Endodermal cell (in vitro differentiated cells): ENCODE measurements around the gene TMEM134. TPM values are rescaled to one million over a fixed set of nuclear protein-coding genes. Genes with fewer than 3 reads are reported as not detected.

Experiments
- DNase-seq: peaks from one replicate; pipeline ENCODE4 v3.0.0-alpha.2; 2017
- H3K27ac ChIP-seq: 2 replicates; pipeline ENCODE4 v1.5.1; 2013; ENCODE audit warnings: mild to moderate bottlenecking, low read depth, low read length, moderate library complexity
- H3K27me3 ChIP-seq: 2 replicates; pipeline ENCODE4 v1.6.1; 2013; ENCODE audit warnings: mild to moderate bottlenecking, low read length, moderate library complexity; ENCODE audit not compliant: insufficient read depth, control insufficient read depth, poor library complexity, severe bottlenecking
- H3K36me3 ChIP-seq: 2 replicates; pipeline ENCODE4 v1.7.0; 2013; ENCODE audit warnings: mild to moderate bottlenecking, low read length, moderate library complexity; ENCODE audit not compliant: control insufficient read depth, insufficient read depth
- H3K4me1 ChIP-seq: one replicate; pipeline ENCODE4 v1.7.0; 2013; ENCODE audit warnings: low read length; ENCODE audit not compliant: control insufficient read depth, insufficient read depth
- H3K4me3 ChIP-seq: 2 replicates; pipeline ENCODE4 v1.5.1; 2013; ENCODE audit warnings: mild to moderate bottlenecking, low read length, moderate library complexity
- H3K9ac ChIP-seq: 2 replicates; pipeline ENCODE4 v1.6.1; 2013; ENCODE audit warnings: mild to moderate bottlenecking, low read length, moderate library complexity; ENCODE audit not compliant: poor library complexity, severe bottlenecking; ENCODE audit errors: extremely low read depth
- H3K9me3 ChIP-seq: 2 replicates; pipeline ENCODE4 v1.6.1; 2013; ENCODE audit warnings: mild to moderate bottlenecking, low read length, moderate library complexity; ENCODE audit not compliant: control insufficient read depth
- H3K27ac Mint-ChIP-seq: 2 replicates; pipeline ENCODE4 v1.8.0; 2020; ENCODE audit warnings: mixed read lengths
- H3K27me3 Mint-ChIP-seq: 2 replicates; pipeline ENCODE4 v1.8.0; 2021; ENCODE audit warnings: mild to moderate bottlenecking, mixed read lengths; ENCODE audit not compliant: insufficient read depth
- H3K36me3 Mint-ChIP-seq: 2 replicates; pipeline ENCODE4 v1.8.0; 2020; ENCODE audit warnings: low read depth, mixed read lengths
- H3K4me1 Mint-ChIP-seq: 2 replicates; pipeline ENCODE4 v1.8.0; 2020; ENCODE audit warnings: mixed read lengths
- H3K4me3 Mint-ChIP-seq: 2 replicates; pipeline ENCODE4 v1.8.0; 2020; ENCODE audit warnings: mild to moderate bottlenecking, moderate library complexity, mixed read lengths
- H3K9me3 Mint-ChIP-seq: 2 replicates; pipeline ENCODE4 v1.8.0; 2020; ENCODE audit warnings: mild to moderate bottlenecking, mixed read lengths
- WGBS, 2 experiments: methylation state at CpG; one replicate each; pipeline versions ENCODE4 v1.1.5 to v1.1.7; 2013; ENCODE audit warnings: missing lambda C conversion rate in 2 of 2, mixed read lengths in 1 of 2; ENCODE audit not compliant: insufficient coverage in 1 of 2, insufficient read length in 1 of 2; 5-methylcytosine and 5-hydroxymethylcytosine counted together
- total RNA-seq, 2 donors: library from RNA; stranded (reverse); fragmentation: NEBNext Ultra II Directional in 1 of 2; extraction: Animal tissue kit (Norgen Biotek cat#: 25700) in 1 of 2; gene quantifications; 2 replicates in 1 of 2; 3 replicates in 1 of 2; pipeline ENCODE4 v1.2.1, GENCODE V29; 2021
- TF ChIP-seq, protein P1 (sequence below): fragments of 200-600 bp; sonication (generic); conservative IDR thresholded peaks from 2 replicates; pipeline ENCODE4 v1.5.0; 2021; ENCODE audit warnings: antibody characterized with exemption, mild to moderate bottlenecking

TMEM134 gene
- total RNA-seq, 2 donors from 2014 or later = 67.4 to 87.8 TPM

DNA sequence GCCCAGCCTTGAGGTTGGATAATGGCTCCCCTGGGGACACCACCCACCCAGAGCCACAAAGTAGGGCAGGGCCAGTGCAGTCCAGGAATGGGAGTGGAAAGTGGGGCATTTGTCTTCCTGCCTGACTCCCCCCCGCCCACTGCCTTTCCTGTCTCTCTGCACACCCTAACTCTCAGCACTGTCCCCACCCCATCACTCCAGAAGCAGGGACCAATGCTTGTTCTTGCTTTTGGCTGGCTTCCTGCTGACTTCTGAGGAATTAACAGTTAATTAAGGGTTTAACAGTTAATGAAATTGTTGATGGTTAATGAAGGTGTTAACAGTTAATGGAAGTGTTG is 31.4 kb upstream of the TMEM134 start:
- Mint-ChIP-seq H3K27ac (no peak overlapping the region), H3K4me1 (peaks cover 4% of the 10 kb centered on the region), H3K9me3 (no peaks in the 10 kb centered on the region), H3K27me3 (peaks cover 4% of the 10 kb centered on the region), H3K4me3 (no peak overlapping the region), H3K36me3 (peaks cover 28% of the 10 kb centered on the region)
- TF ChIP-seq, protein P1, sequence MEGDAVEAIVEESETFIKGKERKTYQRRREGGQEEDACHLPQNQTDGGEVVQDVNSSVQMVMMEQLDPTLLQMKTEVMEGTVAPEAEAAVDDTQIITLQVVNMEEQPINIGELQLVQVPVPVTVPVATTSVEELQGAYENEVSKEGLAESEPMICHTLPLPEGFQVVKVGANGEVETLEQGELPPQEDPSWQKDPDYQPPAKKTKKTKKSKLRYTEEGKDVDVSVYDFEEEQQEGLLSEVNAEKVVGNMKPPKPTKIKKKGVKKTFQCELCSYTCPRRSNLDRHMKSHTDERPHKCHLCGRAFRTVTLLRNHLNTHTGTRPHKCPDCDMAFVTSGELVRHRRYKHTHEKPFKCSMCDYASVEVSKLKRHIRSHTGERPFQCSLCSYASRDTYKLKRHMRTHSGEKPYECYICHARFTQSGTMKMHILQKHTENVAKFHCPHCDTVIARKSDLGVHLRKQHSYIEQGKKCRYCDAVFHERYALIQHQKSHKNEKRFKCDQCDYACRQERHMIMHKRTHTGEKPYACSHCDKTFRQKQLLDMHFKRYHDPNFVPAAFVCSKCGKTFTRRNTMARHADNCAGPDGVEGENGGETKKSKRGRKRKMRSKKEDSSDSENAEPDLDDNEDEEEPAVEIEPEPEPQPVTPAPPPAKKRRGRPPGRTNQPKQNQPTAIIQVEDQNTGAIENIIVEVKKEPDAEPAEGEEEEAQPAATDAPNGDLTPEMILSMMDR = no peak
- no peak for DNase-seq
- no peaks in the 10 kb centered on the region for H3K9me3 ChIP-seq
- no peaks in the 10 kb centered on the region for H3K27me3 ChIP-seq
- no peak overlapping the region for H3K9ac ChIP-seq
- peaks cover 2% of the 10 kb centered on the region for H3K4me1 ChIP-seq
- WGBS, 2 experiments = 83% methylated on average over 1 of the region's 1 CpG; no CpG with 5 or more reads in 1 of the 2 experiments
- no peak overlapping the region for H3K4me3 ChIP-seq
- peaks cover 27% of the 10 kb centered on the region for H3K36me3 ChIP-seq
- H3K27ac ChIP-seq = no peak overlapping the region

DNA sequence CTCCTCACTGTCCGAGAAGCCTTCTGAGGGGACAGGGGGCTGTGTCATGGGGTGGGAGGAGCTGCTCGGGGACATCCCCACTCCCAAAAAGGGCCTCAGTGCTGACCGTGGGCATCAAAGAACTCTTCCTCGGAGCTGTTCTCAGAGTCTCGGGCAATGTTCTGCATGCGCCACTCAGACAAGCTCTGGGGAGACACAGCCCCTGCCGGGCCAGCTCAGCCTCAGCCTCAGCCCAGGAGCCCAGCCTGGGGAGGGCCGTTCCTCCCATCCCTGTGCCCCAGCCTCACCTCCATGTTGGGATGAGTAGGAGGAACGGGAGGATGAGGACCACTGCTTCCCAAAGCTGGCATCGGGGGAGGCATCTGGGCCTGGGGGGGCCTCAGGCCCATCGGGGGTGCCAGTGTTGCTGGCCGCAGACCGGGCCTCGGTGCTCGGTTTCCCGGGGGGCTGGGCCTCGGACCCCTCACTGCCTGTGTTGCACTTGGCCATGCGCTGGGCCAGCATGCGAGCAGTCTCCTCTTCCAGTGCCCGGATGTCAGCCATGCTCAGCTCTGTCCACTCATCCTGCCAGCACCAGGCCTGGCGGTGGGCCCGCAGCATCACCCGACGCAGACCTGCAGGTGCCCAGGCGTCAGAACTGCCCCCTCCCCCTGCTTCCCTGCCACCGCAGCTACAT is 30.9 kb upstream of the TMEM134 start:
- no peak overlapping the region for H3K4me3 ChIP-seq
- Mint-ChIP-seq H3K27ac (no peak overlapping the region), H3K4me1 (peaks cover 3% of the 10 kb centered on the region), H3K36me3 (peaks cover 28% of the 10 kb centered on the region), H3K27me3 (peaks cover 4% of the 10 kb centered on the region), H3K4me3 (no peak overlapping the region), H3K9me3 (no peaks in the 10 kb centered on the region)
- peaks cover 27% of the 10 kb centered on the region for H3K36me3 ChIP-seq
- no peaks in the 10 kb centered on the region for H3K4me1 ChIP-seq
- no peak overlapping the region for H3K9ac ChIP-seq
- no peak overlapping the region for H3K27ac ChIP-seq
- TF ChIP-seq, protein P1 = no peak
- no peak for DNase-seq
- H3K9me3 ChIP-seq = no peaks in the 10 kb centered on the region
- 95 to 100% methylated on average over 14 to 26 of the region's 26 CpGs for WGBS, 2 experiments
- no peaks in the 10 kb centered on the region for H3K27me3 ChIP-seq

DNA sequence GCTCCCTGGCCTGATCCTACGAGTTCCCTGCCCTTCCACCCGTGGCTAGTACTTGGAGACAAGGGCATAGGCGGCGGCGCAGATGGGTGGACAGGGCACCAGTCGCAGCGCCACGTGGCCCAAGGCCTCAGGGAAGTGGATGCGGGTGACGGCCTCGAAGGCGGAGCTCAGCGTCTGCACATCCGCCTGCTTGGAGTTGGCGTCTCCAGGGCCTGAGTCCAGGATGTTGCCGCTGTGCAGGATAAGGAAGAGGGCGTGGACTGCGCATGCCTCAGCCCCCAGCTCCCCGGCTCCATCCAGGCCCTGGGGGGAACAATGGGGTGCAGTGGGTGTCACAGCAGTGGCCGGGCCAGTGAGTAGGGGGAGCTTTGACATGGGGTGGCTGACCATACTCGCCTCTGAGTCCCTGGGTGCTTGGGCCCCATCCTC is 29.5 kb upstream of the TMEM134 start:
- no peak overlapping the region for H3K27ac ChIP-seq
- H3K36me3 ChIP-seq = peaks cover 27% of the 10 kb centered on the region
- Mint-ChIP-seq H3K4me1 (peaks cover under 1% of the 10 kb centered on the region), H3K4me3 (no peak overlapping the region), H3K36me3 (peaks cover 28% of the 10 kb centered on the region), H3K27ac (no peak overlapping the region), H3K27me3 (peaks cover 2% of the 10 kb centered on the region), H3K9me3 (no peaks in the 10 kb centered on the region)
- DNase-seq = no peak
- no peak overlapping the region for H3K9ac ChIP-seq
- no peak overlapping the region for H3K4me3 ChIP-seq
- TF ChIP-seq, protein P1 = no peak
- 89 to 90% methylated on average over 14 to 21 of the region's 21 CpGs for WGBS, 2 experiments
- no peaks in the 10 kb centered on the region for H3K4me1 ChIP-seq
- H3K27me3 ChIP-seq = no peaks in the 10 kb centered on the region
- no peaks in the 10 kb centered on the region for H3K9me3 ChIP-seq
